Fibroblast of lung (primary cell): Measurements from ENCODE around the gene AP1AR. TPM values are rescaled to one million over a fixed set of nuclear protein-coding genes. Genes with fewer than 3 reads are reported as not detected.

Experiments used
- DNase-seq, 2 donors: peaks; one replicate each; pipeline versions ENCODE4 v3.0.0 to v3.0.0-alpha.2; 2010; ENCODE audit warnings: low read depth in 2 of 2
- H2AFZ ChIP-seq: 2 replicates; pipeline ENCODE4 v1.5.1; 2012; ENCODE audit warnings: low read length, control low read depth, inconsistent platforms
- H3K27ac ChIP-seq: 2 replicates; pipeline ENCODE4 v1.5.1; 2011; ENCODE audit warnings: low read length, control low read depth; ENCODE audit not compliant: insufficient read depth
- H3K27me3 ChIP-seq: 2 replicates; pipeline ENCODE4 v1.5.1; 2011; ENCODE audit warnings: mild to moderate bottlenecking, low read length; ENCODE audit not compliant: control insufficient read depth, insufficient read depth
- H3K36me3 ChIP-seq: 2 replicates; pipeline ENCODE4 v1.5.1; 2011; ENCODE audit warnings: low read length; ENCODE audit not compliant: control insufficient read depth, insufficient read depth
- H3K4me1 ChIP-seq: 2 replicates; pipeline ENCODE4 v1.5.1; 2011; ENCODE audit warnings: low read length; ENCODE audit not compliant: control insufficient read depth, insufficient read depth; ENCODE audit errors: extremely low read depth
- H3K4me2 ChIP-seq: 2 replicates; pipeline ENCODE4 v1.5.1; 2011; ENCODE audit warnings: low read length, control low read depth; ENCODE audit not compliant: insufficient read depth; ENCODE audit errors: extremely low read depth
- H3K4me3 ChIP-seq, 4 experiments: fragments of 200-600 bp in 1 of 4; sonication (generic) in 1 of 4; replicated peaks in 1 of 4; 2 replicates each; pipeline ENCODE4 v1.5.1; 2011 to 2016; ENCODE audit warnings: low read length in 4 of 4, low read depth in 3 of 4, mild to moderate bottlenecking in 3 of 4, control low read depth in 2 of 4, inconsistent platforms in 1 of 4, mixed read lengths in 1 of 4; ENCODE audit not compliant: insufficient read depth in 1 of 4; ENCODE audit errors: control extremely low read depth in 1 of 4
- H3K79me2 ChIP-seq: 2 replicates; pipeline ENCODE4 v1.5.1; 2012; ENCODE audit warnings: mild to moderate bottlenecking, low read length, inconsistent platforms; ENCODE audit not compliant: control insufficient read depth, insufficient read depth
- H3K9ac ChIP-seq: 2 replicates; pipeline ENCODE4 v1.5.1; 2011; ENCODE audit warnings: mild to moderate bottlenecking, low read length, control low read depth; ENCODE audit not compliant: insufficient read depth
- H3K9me3 ChIP-seq: 2 replicates; pipeline ENCODE4 v1.5.1; 2012; ENCODE audit warnings: low read depth, low read length; ENCODE audit not compliant: control insufficient read depth, insufficient read depth
- H4K20me1 ChIP-seq: 2 replicates; pipeline ENCODE4 v1.5.1; 2011; ENCODE audit warnings: low read length; ENCODE audit not compliant: control insufficient read depth, insufficient read depth; ENCODE audit errors: extremely low read depth
- EZH2 ChIP-seq: IDR thresholded peaks from 2 replicates; pipeline ENCODE4 v1.5.1; 2012; ENCODE audit warnings: low read length, control low read depth, mild to moderate bottlenecking; ENCODE audit errors: missing control alignments
- polyA plus RNA-seq, 2 donors: library from polyadenylated mRNA; depleted of rRNA in 1 of 2; stranded (reverse) in 1 of 2; unstranded in 1 of 2; fragments of >200 nt; gene quantifications; 2 replicates each; pipeline ENCODE4 v1.2.1, GENCODE V29; 2011 to 2012; ENCODE audit warnings: missing spikeins in 1 of 2
- total RNA-seq: library from RNA; depleted of rRNA; stranded (reverse); fragments of >200 nt; gene quantifications from 2 replicates; pipeline ENCODE4 v1.2.1, GENCODE V29; 2014
- TF ChIP-seq, protein P1 (sequence below), 2 donors: IDR thresholded peaks in 1 of 2; conservative IDR thresholded peaks in 1 of 2; 1 replicate in 1 of 2; 2 replicates in 1 of 2; pipeline ENCODE4 v1.5.1; 2011 to 2012; ENCODE audit warnings: low read length in 2 of 2, control low read depth in 1 of 2, inconsistent platforms in 1 of 2, low read depth in 1 of 2, mild to moderate bottlenecking in 1 of 2

Gene AP1AR
- total and polyA plus RNA-seq, 2 donors (not counting 1 experiment from before 2014, with no cell fraction given) = 8.4 to 30.9 TPM

DNA sequence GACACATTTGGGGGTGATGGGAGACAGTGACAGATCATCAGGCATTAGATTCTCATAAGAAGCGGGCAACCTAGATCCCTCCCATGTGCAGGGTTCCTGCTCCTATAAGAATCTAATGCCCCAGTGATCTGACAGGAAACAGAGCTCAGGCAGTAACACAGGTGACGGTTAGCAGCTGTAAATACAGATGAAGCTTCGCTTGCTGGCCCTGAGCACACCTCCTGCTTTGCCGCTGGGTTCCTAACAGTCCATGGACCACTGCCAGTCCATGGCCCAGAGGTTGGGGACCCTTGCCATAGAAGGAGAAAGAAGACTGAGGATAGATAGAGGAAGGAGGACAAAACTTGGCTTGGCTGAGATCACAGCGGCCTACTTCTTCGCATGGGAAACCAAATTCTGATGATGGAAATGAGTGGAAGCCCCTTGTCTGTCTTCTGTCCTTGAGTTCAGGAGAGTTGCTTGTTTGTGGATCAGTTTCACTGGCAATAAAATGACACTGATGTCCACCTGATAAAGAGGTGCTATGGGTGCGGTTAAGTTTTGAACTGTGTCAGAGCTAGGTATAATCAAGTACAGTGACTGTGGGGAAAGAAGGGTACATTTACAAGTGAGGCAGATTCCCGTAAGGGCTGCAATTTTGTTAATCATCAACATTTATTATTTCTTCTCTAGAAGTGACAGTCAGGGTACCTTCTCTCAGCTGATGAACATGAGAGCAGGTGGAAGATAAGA lies 55.8 kb downstream of the AP1AR start:
- no peak for DNase-seq
- Histone ChIP-seq H4K20me1 (no peaks in the 10 kb centered on the region), H3K79me2 (no peaks in the 10 kb centered on the region), H3K27ac (no peak overlapping the region), H2AFZ (no peak overlapping the region), H3K9me3 (no peaks in the 10 kb centered on the region), H3K4me3 (no peak overlapping the region), H3K4me2 (no peak overlapping the region), H3K4me1 (peaks cover 2% of the 10 kb centered on the region), H3K36me3 (no peaks in the 10 kb centered on the region), H3K27me3 (no peaks in the 10 kb centered on the region), H3K9ac (no peak overlapping the region)
- TF ChIP-seq EZH2 = no peak
- TF ChIP-seq, protein P1, sequence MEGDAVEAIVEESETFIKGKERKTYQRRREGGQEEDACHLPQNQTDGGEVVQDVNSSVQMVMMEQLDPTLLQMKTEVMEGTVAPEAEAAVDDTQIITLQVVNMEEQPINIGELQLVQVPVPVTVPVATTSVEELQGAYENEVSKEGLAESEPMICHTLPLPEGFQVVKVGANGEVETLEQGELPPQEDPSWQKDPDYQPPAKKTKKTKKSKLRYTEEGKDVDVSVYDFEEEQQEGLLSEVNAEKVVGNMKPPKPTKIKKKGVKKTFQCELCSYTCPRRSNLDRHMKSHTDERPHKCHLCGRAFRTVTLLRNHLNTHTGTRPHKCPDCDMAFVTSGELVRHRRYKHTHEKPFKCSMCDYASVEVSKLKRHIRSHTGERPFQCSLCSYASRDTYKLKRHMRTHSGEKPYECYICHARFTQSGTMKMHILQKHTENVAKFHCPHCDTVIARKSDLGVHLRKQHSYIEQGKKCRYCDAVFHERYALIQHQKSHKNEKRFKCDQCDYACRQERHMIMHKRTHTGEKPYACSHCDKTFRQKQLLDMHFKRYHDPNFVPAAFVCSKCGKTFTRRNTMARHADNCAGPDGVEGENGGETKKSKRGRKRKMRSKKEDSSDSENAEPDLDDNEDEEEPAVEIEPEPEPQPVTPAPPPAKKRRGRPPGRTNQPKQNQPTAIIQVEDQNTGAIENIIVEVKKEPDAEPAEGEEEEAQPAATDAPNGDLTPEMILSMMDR (conservative IDR thresholded peaks at IDR 0.05 in 1 of 2, IDR thresholded peaks at IDR 0.05 in 1 of 2; ENCODE audit: low read depth in 1 of 2, low read length in 2 of 2) = no peak

DNA sequence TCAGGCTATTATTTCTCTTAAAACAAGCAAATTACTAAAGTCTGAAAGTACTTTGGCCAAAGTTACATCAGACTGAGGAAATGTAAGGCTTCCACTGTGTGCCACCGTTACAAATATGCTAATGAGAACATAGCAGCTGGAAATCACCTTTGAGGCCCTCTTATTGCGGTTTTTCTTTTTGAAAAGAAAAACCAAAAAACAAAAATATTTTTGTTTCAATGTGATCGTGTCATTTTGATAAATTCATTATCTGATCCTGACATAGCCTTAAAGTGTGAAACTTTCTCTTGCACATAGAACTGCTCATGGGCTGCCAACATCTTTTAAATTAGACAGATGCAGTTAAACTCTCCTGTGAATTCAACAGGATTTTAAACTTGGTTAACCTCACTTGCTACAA lies 56.9 kb downstream of the AP1AR start:
- H3K9ac ChIP-seq = no peak overlapping the region
- H3K4me3 ChIP-seq = no peak overlapping the region
- no peak overlapping the region for H2AFZ ChIP-seq
- H3K27me3 ChIP-seq = no peaks in the 10 kb centered on the region
- H3K4me2 ChIP-seq = no peak overlapping the region
- peaks cover 2% of the 10 kb centered on the region for H3K4me1 ChIP-seq
- no peaks in the 10 kb centered on the region for H4K20me1 ChIP-seq
- H3K36me3 ChIP-seq = no peaks in the 10 kb centered on the region
- TF ChIP-seq, protein P1 (conservative IDR thresholded peaks at IDR 0.05 in 1 of 2, IDR thresholded peaks at IDR 0.05 in 1 of 2; ENCODE audit: low read depth in 1 of 2, low read length in 2 of 2) = no peak
- TF ChIP-seq EZH2 = no peak
- H3K27ac ChIP-seq = no peak overlapping the region
- no peak for DNase-seq
- no peaks in the 10 kb centered on the region for H3K79me2 ChIP-seq
- H3K9me3 ChIP-seq = no peaks in the 10 kb centered on the region

DNA sequence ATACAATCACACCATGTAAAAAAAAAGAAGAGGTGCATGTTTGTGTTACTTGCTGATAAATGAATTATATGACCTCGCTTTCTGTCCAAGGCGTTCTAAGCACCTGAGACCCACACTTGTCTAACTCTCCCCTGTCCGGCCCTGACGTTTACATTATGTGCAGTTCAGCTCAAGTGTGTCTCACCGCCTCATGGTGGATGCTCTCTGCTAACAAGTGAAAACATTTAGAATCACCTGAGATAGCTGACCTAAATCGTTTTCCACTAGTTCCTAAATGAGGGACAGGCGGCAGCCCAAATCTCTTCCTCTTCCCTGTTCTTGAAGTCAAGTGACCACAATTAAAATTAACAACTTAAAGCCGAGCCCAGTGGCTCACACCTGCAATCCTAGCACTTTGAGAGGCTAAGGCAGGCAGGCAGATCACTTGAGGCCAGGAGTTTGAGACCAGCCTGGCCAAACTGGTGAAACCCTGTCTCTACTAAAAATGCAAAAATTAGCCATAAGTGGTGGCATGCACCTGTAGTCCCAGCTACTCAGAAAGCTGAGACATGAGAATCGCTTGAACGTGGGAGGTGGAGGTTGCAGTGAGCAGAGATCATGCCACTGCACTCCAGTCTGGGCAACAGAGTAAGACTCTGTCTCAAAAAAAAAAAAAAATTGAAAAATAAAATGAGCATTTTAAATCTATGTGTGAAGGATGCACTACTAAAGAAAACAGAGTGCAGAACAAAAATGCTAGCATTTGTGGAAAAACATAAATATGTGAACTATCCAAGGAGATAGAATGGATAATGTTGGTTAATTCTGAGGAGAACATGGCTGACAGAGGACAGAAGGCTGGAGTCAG lies 58.0 kb downstream of the AP1AR start:
- DNase-seq = no peak
- Histone ChIP-seq H3K27me3 (no peaks in the 10 kb centered on the region), H3K4me2 (no peak overlapping the region), H2AFZ (no peak overlapping the region), H3K79me2 (no peaks in the 10 kb centered on the region), H3K4me3 (no peak overlapping the region), H3K9ac (no peak overlapping the region), H4K20me1 (no peaks in the 10 kb centered on the region), H3K36me3 (no peaks in the 10 kb centered on the region), H3K4me1 (no peaks in the 10 kb centered on the region), H3K27ac (no peak overlapping the region), H3K9me3 (no peaks in the 10 kb centered on the region)
- TF ChIP-seq, protein P1 (conservative IDR thresholded peaks at IDR 0.05 in 1 of 2, IDR thresholded peaks at IDR 0.05 in 1 of 2; ENCODE audit: low read depth in 1 of 2, low read length in 2 of 2) = no peak
- TF ChIP-seq EZH2 = no peak
